CD4-positive, alpha-beta memory T cell (primary cell): ENCODE results near the gene INSL4. TPM values are rescaled to one million over a fixed set of nuclear protein-coding genes. Genes with fewer than 3 reads are reported as not detected.

ENCODE experiments used
- CTCF ChIA-PET: fragments of 350-600 bp; sonication (Branson Sonifier 250); formaldehyde crosslinking; loops from one replicate; lab custom pipeline; 2021; ENCODE audit warnings: inconsistent platforms; ENCODE audit not compliant: partially characterized antibody; lab: Charles Lee
- POLR2A ChIA-PET: fragments of 350-600 bp; sonication (Branson Sonifier 250); formaldehyde crosslinking; loops from one replicate; lab custom pipeline; 2021; ENCODE audit not compliant: partially characterized antibody; lab: Charles Lee
- DNase-seq, 5 donors: peaks; one replicate each; pipeline versions ENCODE4 v3.0.0 to v3.0.0-alpha.2; 2020 to 2022; ENCODE audit warnings: mixed read lengths in 1 of 5
- H3K27ac ChIP-seq: one replicate; pipeline ENCODE4 v1.7.0; 2013; ENCODE audit warnings: low read depth, low read length
- H3K27me3 ChIP-seq: 2 replicates; pipeline ENCODE4 v1.7.0; 2013; ENCODE audit warnings: mild to moderate bottlenecking, low read length, moderate library complexity; ENCODE audit not compliant: insufficient read depth
- H3K36me3 ChIP-seq: 2 replicates; pipeline ENCODE4 v1.7.0; 2013; ENCODE audit warnings: mild to moderate bottlenecking, low read length, moderate library complexity; ENCODE audit not compliant: insufficient read depth
- H3K4me1 ChIP-seq: 2 replicates; pipeline ENCODE4 v1.7.0; 2013; ENCODE audit warnings: mild to moderate bottlenecking, low read length, moderate library complexity; ENCODE audit not compliant: insufficient read depth
- H3K4me3 ChIP-seq, 2 donors: one replicate each; pipeline ENCODE4 v1.7.0; 2013; ENCODE audit warnings: low read length in 2 of 2, mild to moderate bottlenecking in 1 of 2
- H3K9me3 ChIP-seq, 2 donors: one replicate each; pipeline ENCODE4 v1.7.0; 2013; ENCODE audit warnings: low read length in 2 of 2, control low read depth in 1 of 2; ENCODE audit not compliant: control insufficient read depth in 1 of 2
- H3K27ac Mint-ChIP-seq, 7 donors: one replicate each; pipeline ENCODE4 v1.8.0; 2020 to 2021; ENCODE audit warnings: mixed read lengths in 7 of 7, mild to moderate bottlenecking in 6 of 7, inconsistent platforms in 3 of 7, moderate library complexity in 3 of 7
- H3K27me3 Mint-ChIP-seq, 2 donors: one replicate each; pipeline ENCODE4 v1.8.0; 2020 to 2021; ENCODE audit warnings: mixed read lengths in 2 of 2
- H3K36me3 Mint-ChIP-seq, 2 donors: one replicate each; pipeline ENCODE4 v1.8.0; 2020 to 2021; ENCODE audit warnings: mixed read lengths in 2 of 2, inconsistent platforms in 1 of 2, mild to moderate bottlenecking in 1 of 2
- H3K4me1 Mint-ChIP-seq, 4 donors: one replicate each; pipeline ENCODE4 v1.8.0; 2020 to 2021; ENCODE audit warnings: mixed read lengths in 4 of 4, mild to moderate bottlenecking in 1 of 4
- H3K4me3 Mint-ChIP-seq, 8 donors: one replicate each; pipeline ENCODE4 v1.8.0; 2020 to 2021; ENCODE audit warnings: mixed read lengths in 8 of 8, mild to moderate bottlenecking in 7 of 8, moderate library complexity in 6 of 8, inconsistent platforms in 3 of 8
- H3K9me3 Mint-ChIP-seq, 8 donors: one replicate each; pipeline ENCODE4 v1.8.0; 2020 to 2021; ENCODE audit warnings: mixed read lengths in 8 of 8, mild to moderate bottlenecking in 5 of 8, inconsistent platforms in 3 of 8, moderate library complexity in 1 of 8
- intact Hi-C: fragments of 100-400 bp; cut with micrococcal nuclease; formaldehyde crosslinking; loops from one replicate; pipeline ENCODE4 v1.15.1; 2023
- polyA plus RNA-seq, 2 donors: library from polyadenylated mRNA; unstranded; fragments of 300-500 nt; fragmentation: Illumina TruSeq; gene quantifications; one replicate each; pipeline ENCODE4 v1.2.3, GENCODE V29; 2021
- total RNA-seq, 2 experiments: library from RNA; stranded (reverse); gene quantifications; one replicate each; pipeline ENCODE4 v1.2.3, GENCODE V29; 2021

The INSL4 gene
- total and polyA plus RNA-seq, 4 experiments from 2014 or later, result not detected

GRCh38 chr9:5269249-5269715 lies 38.1 kb downstream of the INSL4 start:
- Histone ChIP-seq H3K4me1 (no peaks in the 10 kb centered on the region), H3K27me3 (no peaks in the 10 kb centered on the region), H3K9me3 (no peaks in the 10 kb centered on the region), H3K4me3 (no peak overlapping the region), H3K27ac (no peak overlapping the region), H3K36me3 (no peaks in the 10 kb centered on the region)
- intact Hi-C loops, result no loop called here
- Mint-ChIP-seq H3K4me3 (no peak overlapping the region), H3K27ac (no peak overlapping the region), H3K9me3 (no peaks in the 10 kb centered on the region), H3K4me1 (peaks cover 7 to 9% (median 7%) of the 10 kb centered on the region in 4 donors), H3K27me3 (peaks cover 2% of the 10 kb centered on the region in 2 donors), H3K36me3 (no peaks in the 10 kb centered on the region)
- no peak for DNase-seq
- POLR2A ChIA-PET, result no interaction called here
- CTCF ChIA-PET, result no interaction called here

GRCh38 chr9:5274770-5275169 lies 43.6 kb downstream of the INSL4 start:
- H3K4me1 Mint-ChIP-seq, result peaks cover 0 to 2% (median 0%) of the 10 kb centered on the region in 4 donors
- CTCF ChIA-PET, result interaction anchor here (0.7 kb wide), 1 partner anchor 89 kb away, joined by 3 read pairs; no protein-coding TSS in a partner anchor

DNA sequence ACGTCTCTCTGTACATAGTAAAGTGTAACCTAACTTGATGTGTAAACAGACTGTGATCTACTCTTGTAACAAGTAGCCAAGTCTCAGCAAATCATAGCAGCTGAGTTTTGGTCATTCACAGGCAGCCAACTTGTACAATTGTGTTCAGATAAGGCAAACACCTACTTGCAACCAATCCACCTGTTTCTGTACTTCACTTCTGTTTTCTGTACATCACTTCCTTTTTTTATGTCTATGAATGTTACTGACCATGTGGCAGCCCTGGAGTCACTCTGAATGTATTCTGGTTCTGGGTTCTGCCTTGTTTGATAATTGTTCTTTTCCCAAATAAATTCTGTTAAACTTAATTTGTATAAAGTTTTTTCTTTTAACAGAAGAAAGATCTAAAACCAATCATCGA lies 47.3 kb downstream of the INSL4 start:
- no peaks in the 10 kb centered on the region for H3K9me3 ChIP-seq
- CTCF ChIA-PET, result no interaction called here
- Mint-ChIP-seq H3K27me3 (no peaks in the 10 kb centered on the region), H3K36me3 (peaks cover 0 to 4% of the 10 kb centered on the region in 2 donors), H3K9me3 (peaks cover 0 to 2% (median 0%) of the 10 kb centered on the region in 8 donors), H3K4me3 (no peak overlapping the region), H3K4me1 (peaks cover 0 to 2% (median 0%) of the 10 kb centered on the region in 4 donors), H3K27ac (no peak overlapping the region)
- intact Hi-C loops, result no loop called here
- no peaks in the 10 kb centered on the region for H3K36me3 ChIP-seq
- no peaks in the 10 kb centered on the region for H3K4me1 ChIP-seq
- POLR2A ChIA-PET, result no interaction called here
- no peak for DNase-seq
- no peak overlapping the region for H3K4me3 ChIP-seq
- no peak overlapping the region for H3K27ac ChIP-seq
- H3K27me3 ChIP-seq, result no peaks in the 10 kb centered on the region

More at GRCh38 chr9:5274770-5275169, 43.6 kb downstream of the INSL4 start:
- H3K4me3 Mint-ChIP-seq, result no peak overlapping the region
- H3K36me3 ChIP-seq, result no peaks in the 10 kb centered on the region
- no peaks in the 10 kb centered on the region for H3K9me3 ChIP-seq
- DNase-seq, result no peak
- H3K27me3 Mint-ChIP-seq, result peaks cover 2% of the 10 kb centered on the region in 2 donors
- peaks cover 0 to 4% of the 10 kb centered on the region in 2 donors for H3K36me3 Mint-ChIP-seq
- peaks cover 0 to 2% (median 0%) of the 10 kb centered on the region in 8 donors for H3K9me3 Mint-ChIP-seq
- no peaks in the 10 kb centered on the region for H3K4me1 ChIP-seq
- intact Hi-C loops, result no loop called here
- no peaks in the 10 kb centered on the region for H3K27me3 ChIP-seq
- POLR2A ChIA-PET, result no interaction called here
- H3K27ac ChIP-seq, result no peak overlapping the region
- H3K4me3 ChIP-seq, result no peak overlapping the region
- no peak overlapping the region for H3K27ac Mint-ChIP-seq

Other genes with a start within 250 kb of the INSL4 start
- gene JAK2, start 246.1 kb upstream of the INSL4 start, total RNA-seq, result 10 to 100 TPM; 17.0 to 19.9 TPM
- gene JAK2, start 246.1 kb upstream of the INSL4 start, polyA plus RNA-seq, result 1 to 10 TPM; 4.6 to 8.0 TPM
- gene INSL6, start 45.8 kb upstream of the INSL4 start, total RNA-seq, result not detected
- gene INSL6, start 45.8 kb upstream of the INSL4 start, polyA plus RNA-seq, result not detected
- 1 to 10 TPM; 3.5 to 5.4 TPM for gene RLN2, start 73.3 kb downstream of the INSL4 start, total RNA-seq
- 1 to 10 TPM; 7.5 to 8.5 TPM for gene RLN2, start 73.3 kb downstream of the INSL4 start, polyA plus RNA-seq
- gene RLN1, start 108.5 kb downstream of the INSL4 start, total RNA-seq, result 1 to 10 TPM; 5.9 to 7.2 TPM
- 1 to 10 TPM; 2.4 to 3.6 TPM for gene RLN1, start 108.5 kb downstream of the INSL4 start, polyA plus RNA-seq
- 10 to 100 TPM; 20.0 to 21.7 TPM for gene PLGRKT, start 206.5 kb downstream of the INSL4 start, total RNA-seq
- 100 to 1,000 TPM in 1 of 2 donors, 10 to 100 TPM in 1; 44.3 to 101 TPM for gene PLGRKT, start 206.5 kb downstream of the INSL4 start, polyA plus RNA-seq
- 10 to 100 TPM; 16.2 to 23.0 TPM for gene CD274, start 219.1 kb downstream of the INSL4 start, total RNA-seq
- gene CD274, start 219.1 kb downstream of the INSL4 start, polyA plus RNA-seq, result 10 to 100 TPM in 1 of 2 donors, 1 to 10 TPM in 1; 7.9 to 10.7 TPM